ENCODE measurements around the gene MYL12A.

GRCh38 chr18:3212657-3213056, 34.9 kb upstream of the MYL12A start:
- TF ChIP-seq EGR1 (IDR thresholded peaks at IDR 0.05; ENCODE audit: low read depth in 2 of 2) (no peak), RAD21 (IDR thresholded peaks at IDR 0.05) (no peak), TAF1 (conservative IDR thresholded peaks at IDR 0.05) (no peak), JUND (IDR thresholded peaks at IDR 0.05) (no peak), GABPA (IDR thresholded peaks at IDR 0.05 in 1 of 2, conservative IDR thresholded peaks at IDR 0.05 in 1 of 2) (no peak), REST (IDR thresholded peaks at IDR 0.05) (no peak), YY1 (IDR thresholded peaks at IDR 0.05) (no peak)
- TF ChIP-seq, protein P1, sequence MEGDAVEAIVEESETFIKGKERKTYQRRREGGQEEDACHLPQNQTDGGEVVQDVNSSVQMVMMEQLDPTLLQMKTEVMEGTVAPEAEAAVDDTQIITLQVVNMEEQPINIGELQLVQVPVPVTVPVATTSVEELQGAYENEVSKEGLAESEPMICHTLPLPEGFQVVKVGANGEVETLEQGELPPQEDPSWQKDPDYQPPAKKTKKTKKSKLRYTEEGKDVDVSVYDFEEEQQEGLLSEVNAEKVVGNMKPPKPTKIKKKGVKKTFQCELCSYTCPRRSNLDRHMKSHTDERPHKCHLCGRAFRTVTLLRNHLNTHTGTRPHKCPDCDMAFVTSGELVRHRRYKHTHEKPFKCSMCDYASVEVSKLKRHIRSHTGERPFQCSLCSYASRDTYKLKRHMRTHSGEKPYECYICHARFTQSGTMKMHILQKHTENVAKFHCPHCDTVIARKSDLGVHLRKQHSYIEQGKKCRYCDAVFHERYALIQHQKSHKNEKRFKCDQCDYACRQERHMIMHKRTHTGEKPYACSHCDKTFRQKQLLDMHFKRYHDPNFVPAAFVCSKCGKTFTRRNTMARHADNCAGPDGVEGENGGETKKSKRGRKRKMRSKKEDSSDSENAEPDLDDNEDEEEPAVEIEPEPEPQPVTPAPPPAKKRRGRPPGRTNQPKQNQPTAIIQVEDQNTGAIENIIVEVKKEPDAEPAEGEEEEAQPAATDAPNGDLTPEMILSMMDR (IDR thresholded peaks at IDR 0.05; ENCODE audit: low read depth, low read length, missing input control), result no peak
- TF ChIP-seq, protein P2, sequence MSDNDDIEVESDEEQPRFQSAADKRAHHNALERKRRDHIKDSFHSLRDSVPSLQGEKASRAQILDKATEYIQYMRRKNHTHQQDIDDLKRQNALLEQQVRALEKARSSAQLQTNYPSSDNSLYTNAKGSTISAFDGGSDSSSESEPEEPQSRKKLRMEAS (IDR thresholded peaks at IDR 0.05), result no peak

Data from liver (tissue), 3 donors.